H1 (cell line): ENCODE results near the gene TRIOBP. TPM values are rescaled to one million over a fixed set of nuclear protein-coding genes. Genes with fewer than 3 reads are reported as not detected.

Experiments used
- CTCF ChIA-PET: fragments of 300-600 bp; sonication (Branson Sonifier 250); formaldehyde crosslinking; loops from one replicate; lab custom pipeline; 2021; ENCODE audit not compliant: partially characterized antibody; lab: Charles Lee
- POLR2A ChIA-PET: fragments of 300-600 bp; sonication (Branson Sonifier 250); formaldehyde crosslinking; loops from one replicate; lab custom pipeline; 2021; ENCODE audit warnings: inconsistent platforms; ENCODE audit not compliant: partially characterized antibody; lab: Charles Lee
- DNase-seq, 2 experiments: peaks; one replicate each; pipeline versions ENCODE4 v3.0.0 to v3.0.0-alpha.2; 2010 to 2022; ENCODE audit warnings: low spot score in 2 of 2, low read depth in 1 of 2, mixed read lengths in 1 of 2
- FAIRE-seq: peaks from 2 replicates; lab custom pipeline; 2011; peaks lifted over from hg19 to GRCh38; lab: Jason Lieb, UNC
- H2AFZ ChIP-seq: 2 replicates; pipeline ENCODE4 v1.8.1; 2012; ENCODE audit warnings: low read length, inconsistent platforms
- H2AK5ac ChIP-seq: 2 replicates; pipeline ENCODE4 v1.6.1; 2013; ENCODE audit warnings: low read depth, low read length
- H2BK120ac ChIP-seq: replicated peaks from 2 replicates; pipeline ENCODE3; 2013; ENCODE audit warnings: low read depth, low read length, inconsistent platforms
- H2BK12ac ChIP-seq: 2 replicates; pipeline ENCODE4 v1.6.1; 2013; ENCODE audit warnings: low read depth, low read length
- H2BK15ac ChIP-seq: 2 replicates; pipeline ENCODE4 v1.6.1; 2013; ENCODE audit warnings: low read length
- H2BK20ac ChIP-seq: 2 replicates; pipeline ENCODE4 v1.6.1; 2013; ENCODE audit warnings: low read length
- H2BK5ac ChIP-seq: 2 replicates; pipeline ENCODE4 v1.6.1; 2013; ENCODE audit warnings: low read depth, low read length
- H3K14ac ChIP-seq: 2 replicates; pipeline ENCODE4 v1.6.1; 2013; ENCODE audit warnings: inconsistent platforms; ENCODE audit not compliant: insufficient read length
- H3K18ac ChIP-seq: 2 replicates; pipeline ENCODE4 v1.6.1; 2013; ENCODE audit warnings: low read length; ENCODE audit errors: extremely low read depth
- H3K23ac ChIP-seq: 2 replicates; pipeline ENCODE4 v1.6.1; 2013; ENCODE audit warnings: inconsistent platforms; ENCODE audit not compliant: insufficient read length
- H3K23me2 ChIP-seq: 2 replicates; pipeline ENCODE4 v1.6.1; 2013; ENCODE audit warnings: low read depth, low read length
- H3K27ac ChIP-seq: 2 replicates; pipeline ENCODE4 v1.6.1; 2011; ENCODE audit warnings: low read depth, low read length, inconsistent platforms
- H3K27me3 ChIP-seq, 4 experiments: replicated peaks in 1 of 4; 1 replicate in 1 of 4; 2 replicates in 3 of 4; pipeline versions ENCODE4 v1.6.1 to v1.8.1; 2011 to 2013; ENCODE audit warnings: low read length in 3 of 4, mild to moderate bottlenecking in 3 of 4, inconsistent platforms in 2 of 4, mixed read lengths in 2 of 4, moderate library complexity in 1 of 4; ENCODE audit not compliant: control insufficient read depth in 3 of 4, insufficient read depth in 3 of 4; ENCODE audit errors: extremely low read depth in 1 of 4
- H3K36me3 ChIP-seq, 4 experiments: 2 replicates each; pipeline versions ENCODE4 v1.6.1 to v1.8.1; 2011 to 2013; ENCODE audit warnings: mild to moderate bottlenecking in 4 of 4, low read length in 3 of 4, moderate library complexity in 2 of 4, control low read depth in 1 of 4, inconsistent platforms in 1 of 4; ENCODE audit not compliant: insufficient read depth in 4 of 4, control insufficient read depth in 2 of 4
- H3K4ac ChIP-seq: replicated peaks from 2 replicates; pipeline ENCODE3; 2013; ENCODE audit warnings: low read length, low read depth, mixed read lengths, inconsistent platforms; ENCODE audit not compliant: insufficient read length
- H3K4me1 ChIP-seq, 4 experiments: replicated peaks in 1 of 4; 1 replicate in 1 of 4; 2 replicates in 3 of 4; pipeline versions ENCODE4 v1.6.1 to v1.8.1; 2011 to 2013; ENCODE audit warnings: low read length in 3 of 4, inconsistent platforms in 2 of 4, mixed read lengths in 1 of 4; ENCODE audit not compliant: insufficient read depth in 4 of 4, control insufficient read depth in 3 of 4
- H3K4me2 ChIP-seq, 2 experiments: 2 replicates each; pipeline versions ENCODE4 v1.6.1 to v1.8.1; 2011 to 2013; ENCODE audit warnings: low read depth in 2 of 2, low read length in 2 of 2, control low read depth in 1 of 2, inconsistent platforms in 1 of 2, mild to moderate bottlenecking in 1 of 2; ENCODE audit not compliant: insufficient read depth in 1 of 2
- H3K4me3 ChIP-seq, 4 experiments: fragments of 200-600, 300-600 bp in 1 of 4; sonication (generic), shearing (Covaris generic), sonication (Bioruptor Twin) in 1 of 4; 2 replicates each; pipeline versions ENCODE4 v1.5.1 to v1.8.1; 2011 to 2016; ENCODE audit warnings: low read length in 4 of 4, low read depth in 3 of 4, control low read depth in 2 of 4, inconsistent platforms in 2 of 4, mild to moderate bottlenecking in 2 of 4, mixed read lengths in 1 of 4, moderate library complexity in 1 of 4; ENCODE audit not compliant: insufficient read depth in 2 of 4; ENCODE audit errors: extremely low read depth in 1 of 4
- H3K56ac ChIP-seq: replicated peaks from 2 replicates; pipeline ENCODE3; 2013; ENCODE audit warnings: low read depth, mild to moderate bottlenecking, mixed read lengths, low read length, inconsistent platforms; ENCODE audit not compliant: insufficient read length
- H3K79me1 ChIP-seq: 2 replicates; pipeline ENCODE4 v1.6.1; 2013; ENCODE audit warnings: low read depth, low read length, control low read depth
- H3K79me2 ChIP-seq, 2 experiments: 2 replicates each; pipeline versions ENCODE4 v1.6.1 to v1.8.1; 2012 to 2013; ENCODE audit warnings: low read length in 2 of 2, mild to moderate bottlenecking in 2 of 2, inconsistent platforms in 1 of 2; ENCODE audit not compliant: insufficient read depth in 2 of 2, control insufficient read depth in 1 of 2
- H3K9ac ChIP-seq, 4 experiments: replicated peaks in 1 of 4; 1 replicate in 1 of 4; 2 replicates in 3 of 4; pipeline versions ENCODE4 v1.6.1 to v1.8.1; 2011 to 2013; ENCODE audit warnings: low read depth in 3 of 4, low read length in 3 of 4, control low read depth in 2 of 4, mild to moderate bottlenecking in 2 of 4, moderate library complexity in 2 of 4, inconsistent platforms in 1 of 4; ENCODE audit errors: extremely low read depth in 1 of 4
- H3K9me3 ChIP-seq, 2 experiments: 2 replicates each; pipeline versions ENCODE4 v1.6.1 to v1.8.1; 2012 to 2013; ENCODE audit warnings: mild to moderate bottlenecking in 2 of 2, moderate library complexity in 2 of 2, control low read depth in 1 of 2, inconsistent platforms in 1 of 2, low read depth in 1 of 2, low read length in 1 of 2, mixed read lengths in 1 of 2; ENCODE audit not compliant: insufficient read depth in 2 of 2
- H4K20me1 ChIP-seq, 2 experiments: replicated peaks in 1 of 2; 2 replicates each; pipeline versions ENCODE3 to v1.8.1; 2011 to 2013; ENCODE audit warnings: inconsistent platforms in 2 of 2, low read length in 2 of 2, mild to moderate bottlenecking in 1 of 2; ENCODE audit not compliant: insufficient read depth in 2 of 2, control insufficient read depth in 1 of 2
- H4K5ac ChIP-seq: 2 replicates; pipeline ENCODE4 v1.6.1; 2013; ENCODE audit warnings: low read length, low read depth, mixed read lengths, inconsistent platforms; ENCODE audit not compliant: insufficient read length
- H4K8ac ChIP-seq: 2 replicates; pipeline ENCODE4 v1.8.0; 2013; ENCODE audit warnings: mild to moderate bottlenecking, moderate library complexity, low read length, inconsistent platforms; ENCODE audit not compliant: insufficient read depth; ENCODE audit errors: extremely low read depth
- H4K91ac ChIP-seq: replicated peaks from 2 replicates; pipeline ENCODE3; 2013; ENCODE audit warnings: low read length, mixed read lengths, inconsistent platforms; ENCODE audit not compliant: insufficient read length
- SUZ12 ChIP-seq: fragments of 200-600 bp; sonication (generic); IDR thresholded peaks from 2 replicates; pipeline ENCODE4 v1.6.1; 2012; ENCODE audit warnings: mild to moderate bottlenecking, inconsistent platforms, low read length, moderate library complexity, mixed read lengths
- WGBS, 2 experiments: shearing (Covaris generic) in 1 of 2; methylation state at CpG; one replicate each; pipeline versions ENCODE4 v1.1.6 to v1.1.7; 2013 to 2015; ENCODE audit warnings: low lambda C conversion rate in 2 of 2, mixed read lengths in 2 of 2, inconsistent platforms in 1 of 2, low coverage in 1 of 2, missing lambda C conversion rate in 1 of 2; ENCODE audit not compliant: insufficient replicate concordance in 2 of 2, insufficient coverage in 1 of 2, insufficient read length in 1 of 2; ENCODE audit errors: extremely low coverage in 1 of 2, missing lambda C conversion rate in 1 of 2; 5-methylcytosine and 5-hydroxymethylcytosine counted together
- polyA plus RNA-seq, 7 experiments: library from polyadenylated mRNA; depleted of rRNA in 3 of 7; stranded (reverse) in 5 of 7; unstranded in 2 of 7; fragments of >200 nt in 5 of 7; fragments of 200-250 nt in 2 of 7; gene quantifications; 1 replicate in 5 of 7; 2 replicates in 1 of 7; 4 replicates in 1 of 7; pipeline versions ENCODE4 v1.2.1 to v1.2.3, GENCODE V29; 2011 to 2013; ENCODE audit warnings: missing spikeins in 2 of 7, mixed read lengths in 2 of 7
- total RNA-seq: library from RNA; stranded (reverse); fragmentation: NEBNext Ultra II Directional; extraction: Animal tissue kit (Norgen Biotek cat#: 25700); gene quantifications from 2 replicates; pipeline ENCODE4 v1.2.1, GENCODE V29; 2021
- TF ChIP-seq, protein P1 (sequence below): IDR thresholded peaks from 2 replicates; pipeline ENCODE4 v1.6.1; 2012; ENCODE audit warnings: inconsistent platforms

The TRIOBP gene
- total and polyA plus RNA-seq, 2 of the 8 experiments (the other 6 are each of a cell fraction or from before 2014, with no cell fraction given), result 18.2 to 27.3 TPM

DNA sequence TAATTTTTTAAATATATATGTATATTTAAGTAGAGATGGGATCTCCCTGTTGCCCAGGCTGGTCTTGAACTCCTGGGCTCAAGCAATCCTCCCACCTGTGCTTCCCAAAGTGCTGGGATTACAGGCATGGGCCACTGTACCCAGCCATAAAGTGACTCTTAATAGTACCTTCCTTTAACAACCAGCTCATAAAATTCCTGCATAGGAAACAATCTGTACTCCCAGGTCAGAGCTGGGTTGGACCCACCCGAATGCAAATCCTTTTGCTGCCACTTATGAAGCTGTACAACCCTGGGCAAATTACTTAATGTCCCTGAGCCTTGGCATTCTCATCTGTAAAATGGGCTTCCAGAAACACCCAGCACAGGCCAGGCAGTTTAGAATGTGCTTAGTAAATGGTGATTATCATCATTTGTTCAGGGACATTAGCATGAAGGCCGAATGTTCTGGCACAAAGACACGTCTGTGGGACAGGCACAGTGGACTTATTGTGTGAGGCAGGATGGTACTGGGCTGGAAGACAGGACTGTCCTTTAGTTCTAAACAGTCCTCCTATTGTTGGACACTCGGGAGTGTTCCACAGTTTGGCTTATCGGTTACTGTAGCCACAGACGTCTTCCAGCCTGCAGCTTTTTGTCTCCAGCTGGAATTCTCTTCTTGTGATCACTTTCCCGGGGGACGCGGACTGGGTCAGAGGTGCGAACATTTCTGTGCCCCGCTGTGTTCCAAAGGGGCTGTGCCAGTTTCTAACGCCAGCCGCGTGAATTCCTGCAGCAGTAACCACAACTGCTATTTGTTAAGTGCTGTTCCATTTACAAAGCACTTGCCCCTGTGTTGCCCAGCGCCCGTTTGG, 32.4 kb upstream of the TRIOBP start:
- H2BK15ac ChIP-seq, result no peak overlapping the region
- H2BK12ac ChIP-seq, result no peak overlapping the region
- H3K79me2 ChIP-seq, result peaks cover 21 to 53% of the 10 kb centered on the region in 2 experiments; a peak in 3 of 4 replicates
- no peak overlapping the region for H3K14ac ChIP-seq
- WGBS, 2 experiments, result 93% methylated on average over 16 of the region's 16 CpGs; no CpG with 5 or more reads in 1 of the 2 experiments
- no peak overlapping the region for H4K5ac ChIP-seq
- no peak overlapping the region for H2BK120ac ChIP-seq
- no peaks in the 10 kb centered on the region for H3K9me3 ChIP-seq
- no peak overlapping the region for H3K27ac ChIP-seq
- no peak for TF ChIP-seq SUZ12
- TF ChIP-seq, protein P1, sequence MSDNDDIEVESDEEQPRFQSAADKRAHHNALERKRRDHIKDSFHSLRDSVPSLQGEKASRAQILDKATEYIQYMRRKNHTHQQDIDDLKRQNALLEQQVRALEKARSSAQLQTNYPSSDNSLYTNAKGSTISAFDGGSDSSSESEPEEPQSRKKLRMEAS, result no peak
- H3K23me2 ChIP-seq, result peaks cover 3% of the 10 kb centered on the region; the same call in 1 of the 2 replicates
- H2BK5ac ChIP-seq, result no peak overlapping the region
- H3K4me1 ChIP-seq, result peaks cover 0 to 15% (median 2%) of the 10 kb centered on the region in 4 experiments; a peak in 4 of 7 replicates
- ChIA-PET CTCF (interaction anchor here (1.2 to 12.1 kb wide), 6 partner anchors 11 to 104 kb away, joined by 3 to 165 read pairs (median 6); partner anchors contain the start of genes LGALS1 and SH3BP1), POLR2A (interaction anchor here (0.5 to 1.0 kb wide), 2 partner anchors 21 to 79 kb away, joined by 3 to 5 read pairs; no protein-coding TSS in a partner anchor)
- FAIRE-seq, result no peak
- no peak overlapping the region; a peak in 1 of 7 replicates for H3K9ac ChIP-seq
- no peak overlapping the region for H3K23ac ChIP-seq
- no peak overlapping the region for H2AK5ac ChIP-seq
- peaks cover 2 to 16% (median 8%) of the 10 kb centered on the region in 4 experiments; a peak in 5 of 8 replicates for H3K36me3 ChIP-seq
- H3K56ac ChIP-seq, result no peak overlapping the region
- no peak overlapping the region for H4K8ac ChIP-seq
- no peak overlapping the region for H3K4me3 ChIP-seq
- H3K4me2 ChIP-seq, result no peak overlapping the region
- peaks cover 27% of the 10 kb centered on the region for H3K79me1 ChIP-seq
- no peaks in the 10 kb centered on the region for H3K27me3 ChIP-seq
- H3K18ac ChIP-seq, result no peak overlapping the region
- DNase-seq, result no peak
- H2AFZ ChIP-seq, result no peak overlapping the region
- H4K91ac ChIP-seq, result no peak overlapping the region
- no peak overlapping the region for H3K4ac ChIP-seq
- peaks cover 22 to 45% of the 10 kb centered on the region in 2 experiments for H4K20me1 ChIP-seq
- H2BK20ac ChIP-seq, result no peak overlapping the region
